HepG2 (cell line): Measurements from ENCODE around the gene ZBTB43. TPM values are rescaled to one million over a fixed set of nuclear protein-coding genes. Genes with fewer than 3 reads are reported as not detected.

Source experiments
- ATAC-seq: fragments of 200-7000 bp; cut with Tn5 transposase; 3 replicates; pipeline ENCODE4 v1.9.1; 2020; ENCODE audit warnings: mild to moderate bottlenecking, moderate library complexity
- BruUV-seq: library from RNA; stranded (reverse); fragments of 400-500 nt; replicated peaks from 2 replicates; lab custom pipeline; 2021; lab: Mats Ljungman, UMichigan
- CTCF ChIA-PET: fragments of 300-600 bp; formaldehyde crosslinking; extraction: SDS; loops from one replicate; lab custom pipeline; 2021; ENCODE audit warnings: low total read pairs, inconsistent platforms, low intra/inter-chr PET ratio; lab: Yijun Ruan, JAX
- POLR2A ChIA-PET: fragments of 350-600 bp; sonication (Branson Sonifier 250); formaldehyde crosslinking; loops from one replicate; lab custom pipeline; 2020; ENCODE audit warnings: antibody characterized with exemption, inconsistent platforms; lab: Yijun Ruan, JAX
- DNase-seq: peaks from one replicate; pipeline ENCODE4 v3.0.0-alpha.2; 2015; ENCODE audit warnings: low spot score
- FAIRE-seq: peaks from 3 replicates; lab custom pipeline; 2011; peaks lifted over from hg19 to GRCh38; lab: Jason Lieb, UNC
- H2AFZ ChIP-seq: one replicate; pipeline ENCODE4 v1.6.1; 2011; ENCODE audit warnings: low read length, inconsistent platforms
- H3K27ac ChIP-seq: fragments of 300-600 bp; 3 replicates; pipeline ENCODE4 v1.8.0; 2011; ENCODE audit warnings: mixed run types, mild to moderate bottlenecking, mixed read lengths, low read length, inconsistent platforms; ENCODE audit not compliant: insufficient read depth; ENCODE audit errors: extremely low read length
- H3K27me3 ChIP-seq, 2 experiments: fragments of 200-600 bp in 1 of 2; 2 replicates in 1 of 2; 3 replicates in 1 of 2; pipeline versions ENCODE4 v1.6.0 to v1.8.0; 2011; ENCODE audit warnings: low read length in 2 of 2, mild to moderate bottlenecking in 2 of 2, moderate library complexity in 2 of 2, inconsistent platforms in 1 of 2; ENCODE audit not compliant: insufficient read depth in 2 of 2, control insufficient read depth in 1 of 2
- H3K36me3 ChIP-seq, 2 experiments: fragments of 200-600 bp in 1 of 2; replicated peaks in 1 of 2; 2 replicates in 1 of 2; 3 replicates in 1 of 2; pipeline versions ENCODE4 v1.5.1 to v1.8.0; 2011; ENCODE audit warnings: low read length in 2 of 2, inconsistent platforms in 1 of 2; ENCODE audit not compliant: insufficient read depth in 2 of 2, control insufficient read depth in 1 of 2
- H3K4me1 ChIP-seq: 2 replicates; pipeline ENCODE4 v1.5.1; 2012; ENCODE audit warnings: low read length, inconsistent platforms; ENCODE audit not compliant: insufficient read depth
- H3K4me2 ChIP-seq: 2 replicates; pipeline ENCODE4 v1.6.0; 2011; ENCODE audit warnings: low read depth, low read length, inconsistent platforms
- H3K4me3 ChIP-seq, 3 experiments: fragments of 200-600 bp in 1 of 3; sonication (generic), shearing (Covaris generic) in 1 of 3; replicated peaks in 1 of 3; 2 replicates each; pipeline ENCODE4 v1.5.1; 2011 to 2016; ENCODE audit warnings: low read length in 3 of 3, inconsistent platforms in 2 of 3, low read depth in 2 of 3, mild to moderate bottlenecking in 2 of 3, control low read depth in 1 of 3, mixed read lengths in 1 of 3; ENCODE audit not compliant: insufficient read depth in 1 of 3
- H3K79me2 ChIP-seq: one replicate; pipeline ENCODE4 v1.6.1; 2011; ENCODE audit warnings: low read length, inconsistent platforms; ENCODE audit not compliant: insufficient read depth
- H3K9ac ChIP-seq: 2 replicates; pipeline ENCODE4 v1.6.0; 2011; ENCODE audit warnings: mild to moderate bottlenecking, low read depth, low read length, inconsistent platforms; ENCODE audit not compliant: insufficient read depth
- H3K9me3 ChIP-seq: 2 replicates; pipeline ENCODE4 v1.5.1; 2012; ENCODE audit warnings: mild to moderate bottlenecking, low read length
- H4K20me1 ChIP-seq: 2 replicates; pipeline ENCODE4 v1.6.0; 2011; ENCODE audit warnings: inconsistent platforms, mild to moderate bottlenecking, low read length, moderate library complexity; ENCODE audit not compliant: insufficient read depth
- ARHGAP35 ChIP-seq: sonication (generic); formaldehyde crosslinking; IDR thresholded peaks from 2 replicates; pipeline ENCODE4 v1.9.0; 2022; ENCODE audit warnings: mild to moderate bottlenecking, inconsistent platforms, moderate library complexity, missing genetic modification reagents, borderline replicate concordance
- DMAP1 ChIP-seq: IDR thresholded peaks from 2 replicates; pipeline ENCODE4 v1.6.1; 2016
- DR1 ChIP-seq: sonication (generic); formaldehyde crosslinking; IDR thresholded peaks from 2 replicates; pipeline ENCODE4 v1.8.0; 2021; ENCODE audit warnings: mild to moderate bottlenecking, missing genetic modification reagents, inconsistent platforms
- FOXM1 ChIP-seq: sonication (generic); formaldehyde crosslinking; IDR thresholded peaks from 2 replicates; pipeline ENCODE4 v1.5.0; 2020; ENCODE audit warnings: missing genetic modification reagents
- FOXO1 ChIP-seq: sonication (generic); formaldehyde crosslinking; IDR thresholded peaks from 2 replicates; pipeline ENCODE4 v1.4.0; 2020; ENCODE audit warnings: missing genetic modification reagents
- KMT2A ChIP-seq: sonication (generic); formaldehyde crosslinking; IDR thresholded peaks from 2 replicates; pipeline ENCODE4 v1.4.0; 2020; ENCODE audit warnings: missing genetic modification reagents
- RCOR2 ChIP-seq: IDR thresholded peaks from 2 replicates; pipeline ENCODE4 v1.6.1; 2016; ENCODE audit warnings: missing biosample characterization, missing genetic modification reagents
- SAP130 ChIP-seq: IDR thresholded peaks from 2 replicates; pipeline ENCODE4 v1.6.1; 2016; ENCODE audit warnings: low read depth
- SP2 ChIP-seq: sonication (generic); formaldehyde crosslinking; IDR thresholded peaks from 2 replicates; pipeline ENCODE4 v1.5.1; 2020; ENCODE audit warnings: mild to moderate bottlenecking, missing genetic modification reagents
- ZMYM2 ChIP-seq: sonication (generic); formaldehyde crosslinking; IDR thresholded peaks from 2 replicates; pipeline ENCODE4 v1.8.0; 2022; ENCODE audit warnings: mild to moderate bottlenecking, missing genetic modification reagents
- ZMYM3 ChIP-seq: sonication (generic); formaldehyde crosslinking; IDR thresholded peaks from 2 replicates; pipeline ENCODE4 v1.5.1; 2020; ENCODE audit warnings: mild to moderate bottlenecking, missing genetic modification reagents
- ZNF563 ChIP-seq: sonication (generic); formaldehyde crosslinking; IDR thresholded peaks from 2 replicates; pipeline ENCODE4 v1.8.0; 2022; ENCODE audit warnings: mild to moderate bottlenecking, moderate library complexity, missing genetic modification reagents
- ZNF768 ChIP-seq: sonication (generic); formaldehyde crosslinking; IDR thresholded peaks from 2 replicates; pipeline ENCODE4 v1.4.0; 2020; ENCODE audit warnings: missing genetic modification reagents
- WGBS: methylation state at CpG from one replicate; pipeline ENCODE4 v1.1.6; 2017; ENCODE audit warnings: low lambda C conversion rate; 5-methylcytosine and 5-hydroxymethylcytosine counted together
- in situ Hi-C: cut with HindIII; loops from 2 replicates; pipeline ENCODE4 v1.10.0; 2017; ENCODE audit warnings: low pct_unique_long_range_greater_than_20kb; ENCODE audit not compliant: extremely low pct_ligation_motif_present
- intact Hi-C: fragments of 100-400 bp; cut with micrococcal nuclease; formaldehyde crosslinking; loops from one replicate; pipeline ENCODE4 v1.10.0; 2022; ENCODE audit not compliant: unreplicated experiment
- polyA plus RNA-seq, 8 experiments: library from polyadenylated mRNA; depleted of rRNA in 3 of 8; stranded (reverse) in 7 of 8; unstranded in 1 of 8; fragments of >200 nt; fragmentation: Illumina TruSeq in 4 of 8; extraction: Trizol in 4 of 8; gene quantifications; 2 replicates each; pipeline versions ENCODE4 v1.2.1 to v1.2.3, GENCODE V29; 2011 to 2016; ENCODE audit warnings: low read depth in 4 of 8, missing spikeins in 1 of 8, mixed read lengths in 1 of 8; ENCODE audit not compliant: insufficient read depth in 1 of 8
- total RNA-seq, 5 experiments: library from RNA; depleted of rRNA; stranded (reverse); fragments of >200 nt; fragmentation: Illumina TruSeq; extraction: Trizol; gene quantifications; 2 replicates each; pipeline ENCODE4 v1.2.3, GENCODE V29; 2016; ENCODE audit warnings: low read depth in 1 of 5
- TF ChIP-seq, protein P1 (sequence below): sonication (generic); formaldehyde crosslinking; IDR thresholded peaks from 2 replicates; pipeline ENCODE4 v1.4.0; 2020; ENCODE audit warnings: missing genetic modification reagents

Gene ZBTB43
- total and polyA plus RNA-seq, 2 of the 13 experiments (the other 11 are each of a cell fraction or from before 2014, with no cell fraction given) = 7.1 to 31.4 TPM

DNA sequence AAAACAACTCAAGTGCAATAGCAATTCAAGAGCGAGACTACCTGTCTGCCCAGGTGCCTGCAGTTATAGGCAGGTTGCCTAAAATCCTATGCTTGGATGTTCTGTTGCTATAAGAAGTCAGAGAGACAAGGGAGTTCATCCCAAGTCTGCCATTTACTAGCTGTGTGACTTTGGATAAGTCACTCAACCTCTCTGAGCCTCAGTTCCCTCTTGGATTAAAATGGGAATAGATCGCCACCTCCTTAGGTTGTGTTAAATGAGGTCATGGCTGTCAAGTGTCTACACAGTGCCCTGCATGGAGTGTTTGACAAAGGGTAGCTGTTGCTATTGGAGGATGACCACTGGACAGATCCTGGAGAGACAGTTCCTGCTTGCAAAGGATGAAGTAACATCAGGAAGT is 54.3 kb downstream of the ZBTB43 start:
- Histone ChIP-seq H4K20me1 (0 out of 2 replicates have a peak, but pooled peaks cover 8% of the 10 kb centered on the region), H3K27ac (no peak overlapping the region), H3K4me3 (0 out of 6 replicates have a peak overlapping the region, but pooled peaks of 1 of the 3 experiments have one; percentile 74), H3K9me3 (no peaks in the 10 kb centered on the region), H3K9ac (no peak overlapping the region), H3K36me3 (peaks cover 2 to 4% of the 10 kb centered on the region in 2 experiments), H3K4me2 (peak overlapping the region; percentile 90), H3K79me2 (peaks cover 32% of the 10 kb centered on the region), H3K27me3 (no peaks in the 10 kb centered on the region; a peak in 2 of 5 replicates)
- in situ Hi-C loops (no loop called here), intact Hi-C loops (no loop called here)
- CTCF ChIA-PET = no interaction called here
- no peak for ATAC-seq
- peak; percentile 8 for FAIRE-seq
- POLR2A ChIA-PET = no interaction called here
- WGBS = 71% methylated on average over 2 of the region's 2 CpGs
- TF ChIP-seq SAP130 (CRISPR knock-in tag) (0 out of 2 replicates have a peak, but pooled peaks have one; percentile 20), FOXM1 (no peak), DR1 (CRISPR knock-in tag) (no peak), ZMYM3 (CRISPR knock-in tag) (0 out of 2 replicates have a peak, but pooled peaks have one; percentile 53), RCOR2 (0 out of 2 replicates have a peak, but pooled peaks have one; percentile 19), ZNF768 (CRISPR knock-in tag) (peak; percentile 91; the same call in 1 of the 2 replicates)
- TF ChIP-seq, all 625 proteins: peak for 4
- no peak for DNase-seq
- no TSS peak for BruUV-seq
- H3K4me1 ChIP-seq = peaks cover 43% of the 10 kb centered on the region
- no peak overlapping the region for H2AFZ ChIP-seq

DNA sequence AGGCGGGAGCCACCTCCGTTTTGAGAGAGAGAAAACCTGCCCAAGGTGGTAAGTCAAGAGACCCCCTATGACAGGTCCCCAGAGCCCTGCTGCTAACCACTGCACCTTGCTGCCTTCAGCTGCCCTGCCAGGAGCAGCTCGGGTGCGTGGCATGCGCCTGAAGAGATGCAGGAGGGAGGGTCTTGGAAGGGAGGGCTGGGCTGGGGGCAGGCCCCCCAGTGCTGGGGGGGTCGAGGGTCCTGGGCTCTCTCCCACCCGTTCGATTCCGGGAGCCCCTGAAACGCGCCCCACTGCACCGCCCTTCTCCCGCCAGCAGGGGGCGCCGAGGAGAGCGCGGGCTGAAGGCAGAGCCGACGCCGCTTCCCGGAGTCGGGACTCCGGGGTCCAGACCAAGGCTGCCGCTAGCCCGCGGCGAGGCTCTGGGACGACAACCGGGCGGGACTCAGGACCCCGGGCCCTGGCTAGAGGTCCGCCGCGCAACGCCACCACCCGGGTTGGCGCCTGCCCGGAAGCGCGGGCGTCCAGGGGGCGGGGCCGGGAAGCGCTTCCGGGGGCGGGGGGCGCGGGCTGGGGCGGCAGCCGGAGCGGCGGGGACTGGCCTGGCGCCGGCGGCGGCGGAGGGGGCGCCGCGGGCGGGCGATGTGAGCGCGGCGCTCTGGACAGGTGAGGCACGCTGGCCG is 55.4 kb downstream of the ZBTB43 start, which contains the start of gene ZBTB34:
ZBTB34 (plus strand) TSS at position 563 of the 680 bp plus-strand sequence. CDS start 18,761 bp downstream, outside the sequence.
- Histone ChIP-seq H4K20me1 (0 out of 2 replicates have a peak, but pooled peaks cover 8% of the 10 kb centered on the region), H3K79me2 (peaks cover 35% of the 10 kb centered on the region), H3K4me2 (peak within 1 kb of the TSS; percentile 90), H3K4me3 (peak within 1 kb of the TSS; percentile 80 to 93 (median 89)), H3K36me3 (peaks cover 5 to 14% of the 10 kb centered on the region in 2 experiments), H3K9ac (peak within 1 kb of the TSS; percentile 78), H3K4me1 (peaks cover 32% of the 10 kb centered on the region), H3K27me3 (no peaks in the 10 kb centered on the region; a peak in 2 of 5 replicates), H2AFZ (no peak within 1 kb of the TSS), H3K9me3 (no peaks in the 10 kb centered on the region), H3K27ac (peak within 1 kb of the TSS; percentile 85)
- intact Hi-C loops = no loop called here
- FAIRE-seq (no peak), DNase-seq (peak; percentile 35), ATAC-seq (peak; percentile 80)
- BruUV-seq = TSS peak; percentile 78
- 0% methylated on average over 3 of the region's 67 CpGs for WGBS
- POLR2A ChIA-PET = interaction anchor here (0.7 kb wide), 1 partner anchor 13 kb away, joined by 3 read pairs; no protein-coding TSS in a partner anchor
- CTCF ChIA-PET = no interaction called here
- in situ Hi-C loops = no loop called here
- TF ChIP-seq ARHGAP35 (CRISPR knock-in tag) (peak; percentile 23; the same call in 1 of the 2 replicates), DMAP1 (CRISPR knock-in tag) (no peak), ZNF563 (CRISPR knock-in tag) (0 out of 2 replicates have a peak, but pooled peaks have one; percentile 53), SP2 (CRISPR knock-in tag) (peak; percentile 64), ZMYM2 (CRISPR knock-in tag) (no peak), KMT2A (CRISPR knock-in tag) (peak; percentile 70; the same call in 1 of the 2 replicates), FOXO1 (CRISPR knock-in tag) (peak; percentile 55; the same call in 1 of the 2 replicates)
- TF ChIP-seq, protein P1, sequence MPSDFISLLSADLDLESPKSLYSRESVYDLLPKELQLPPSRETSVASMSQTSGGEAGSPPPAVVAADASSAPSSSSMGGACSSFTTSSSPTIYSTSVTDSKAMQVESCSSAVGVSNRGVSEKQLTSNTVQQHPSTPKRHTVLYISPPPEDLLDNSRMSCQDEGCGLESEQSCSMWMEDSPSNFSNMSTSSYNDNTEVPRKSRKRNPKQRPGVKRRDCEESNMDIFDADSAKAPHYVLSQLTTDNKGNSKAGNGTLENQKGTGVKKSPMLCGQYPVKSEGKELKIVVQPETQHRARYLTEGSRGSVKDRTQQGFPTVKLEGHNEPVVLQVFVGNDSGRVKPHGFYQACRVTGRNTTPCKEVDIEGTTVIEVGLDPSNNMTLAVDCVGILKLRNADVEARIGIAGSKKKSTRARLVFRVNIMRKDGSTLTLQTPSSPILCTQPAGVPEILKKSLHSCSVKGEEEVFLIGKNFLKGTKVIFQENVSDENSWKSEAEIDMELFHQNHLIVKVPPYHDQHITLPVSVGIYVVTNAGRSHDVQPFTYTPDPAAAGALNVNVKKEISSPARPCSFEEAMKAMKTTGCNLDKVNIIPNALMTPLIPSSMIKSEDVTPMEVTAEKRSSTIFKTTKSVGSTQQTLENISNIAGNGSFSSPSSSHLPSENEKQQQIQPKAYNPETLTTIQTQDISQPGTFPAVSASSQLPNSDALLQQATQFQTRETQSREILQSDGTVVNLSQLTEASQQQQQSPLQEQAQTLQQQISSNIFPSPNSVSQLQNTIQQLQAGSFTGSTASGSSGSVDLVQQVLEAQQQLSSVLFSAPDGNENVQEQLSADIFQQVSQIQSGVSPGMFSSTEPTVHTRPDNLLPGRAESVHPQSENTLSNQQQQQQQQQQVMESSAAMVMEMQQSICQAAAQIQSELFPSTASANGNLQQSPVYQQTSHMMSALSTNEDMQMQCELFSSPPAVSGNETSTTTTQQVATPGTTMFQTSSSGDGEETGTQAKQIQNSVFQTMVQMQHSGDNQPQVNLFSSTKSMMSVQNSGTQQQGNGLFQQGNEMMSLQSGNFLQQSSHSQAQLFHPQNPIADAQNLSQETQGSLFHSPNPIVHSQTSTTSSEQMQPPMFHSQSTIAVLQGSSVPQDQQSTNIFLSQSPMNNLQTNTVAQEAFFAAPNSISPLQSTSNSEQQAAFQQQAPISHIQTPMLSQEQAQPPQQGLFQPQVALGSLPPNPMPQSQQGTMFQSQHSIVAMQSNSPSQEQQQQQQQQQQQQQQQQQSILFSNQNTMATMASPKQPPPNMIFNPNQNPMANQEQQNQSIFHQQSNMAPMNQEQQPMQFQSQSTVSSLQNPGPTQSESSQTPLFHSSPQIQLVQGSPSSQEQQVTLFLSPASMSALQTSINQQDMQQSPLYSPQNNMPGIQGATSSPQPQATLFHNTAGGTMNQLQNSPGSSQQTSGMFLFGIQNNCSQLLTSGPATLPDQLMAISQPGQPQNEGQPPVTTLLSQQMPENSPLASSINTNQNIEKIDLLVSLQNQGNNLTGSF (CRISPR knock-in tag) = peak; percentile 67; the same call in 1 of the 2 replicates
